Embryonic facial prominence (tissue), 1 donor: ENCODE measurements around the gene DNAJC6.
"Not testable (repeated sequence)": the region's sequence is repeated elsewhere in the genome, so short reads cannot be mapped to it uniquely, and the experiment has no call there.

Experiments
- DNase-seq: peaks from one replicate; pipeline ENCODE4 v3.0.0-alpha.2; 2016; ENCODE audit errors: extremely low spot score

Gene DNAJC6

GRCh38 chr1:65429078-65429477 lies 119.7 kb downstream of the DNAJC6 start:
- no peak for DNase-seq

- DNase-seq, result no peak
Measured at GRCh38 chr1:65429806-65430205, 120.5 kb downstream of the DNAJC6 start.

GRCh38 chr1:65431111-65431705 lies 121.9 kb downstream of the DNAJC6 start:
- no peak for DNase-seq

- no peak for DNase-seq
Measured at GRCh38 chr1:65432918-65433317, 123.6 kb downstream of the DNAJC6 start.

- DNase-seq, result no peak
Measured at GRCh38 chr1:65434255-65434654, 124.9 kb downstream of the DNAJC6 start.

- DNase-seq, result no peak
Measured at GRCh38 chr1:65434760-65435159, 125.4 kb downstream of the DNAJC6 start.

- DNase-seq, result no peak
Measured at GRCh38 chr1:65435987-65436386, 126.6 kb downstream of the DNAJC6 start.

- DNase-seq, result no peak
Measured at GRCh38 chr1:65437616-65438015, 128.3 kb downstream of the DNAJC6 start.

- no peak for DNase-seq
Measured at GRCh38 chr1:65440322-65440900, 131.1 kb downstream of the DNAJC6 start.

- no peak for DNase-seq
Measured at GRCh38 chr1:65440915-65441314, 131.6 kb downstream of the DNAJC6 start.

GRCh38 chr1:65441464-65441863 lies 132.1 kb downstream of the DNAJC6 start:
- no peak for DNase-seq

GRCh38 chr1:65442442-65442841 lies 133.1 kb downstream of the DNAJC6 start:
- DNase-seq, result no peak

- DNase-seq, result no peak
Measured at GRCh38 chr1:65443647-65444046, 134.3 kb downstream of the DNAJC6 start.

- no peak for DNase-seq
Measured at GRCh38 chr1:65444128-65444640, 134.8 kb downstream of the DNAJC6 start.

- no peak for DNase-seq
Measured at GRCh38 chr1:65445837-65446236, 136.5 kb downstream of the DNAJC6 start.

- DNase-seq, result no peak
Measured at GRCh38 chr1:65449214-65449823, 140.0 kb downstream of the DNAJC6 start.

GRCh38 chr1:65455678-65456077 lies 146.3 kb downstream of the DNAJC6 start:
- not testable (repeated sequence) for DNase-seq

GRCh38 chr1:65456481-65456880 lies 147.1 kb downstream of the DNAJC6 start:
- DNase-seq, result no peak

- no peak for DNase-seq
Measured at GRCh38 chr1:65457868-65458267, 148.5 kb downstream of the DNAJC6 start.

GRCh38 chr1:65458730-65459396 lies 149.5 kb downstream of the DNAJC6 start:
- DNase-seq, result no peak

GRCh38 chr1:65459397-65459768 lies 150.0 kb downstream of the DNAJC6 start:
- DNase-seq, result no peak
